PFSK-1 (cell line): ENCODE results near the gene FBN1.

Experiments used
- POLR2AphosphoS5 ChIP-seq: IDR thresholded peaks from 2 replicates; pipeline ENCODE4 v1.6.1; 2012; ENCODE audit warnings: low read depth, mild to moderate bottlenecking, control low read depth, low read length, moderate library complexity
- SIN3A ChIP-seq: IDR thresholded peaks from 2 replicates; pipeline ENCODE4 v1.6.1; 2012; ENCODE audit warnings: mild to moderate bottlenecking, low read length, moderate library complexity, borderline replicate concordance; ENCODE audit not compliant: insufficient read depth
- TAF1 ChIP-seq: IDR thresholded peaks from 2 replicates; pipeline ENCODE4 v1.6.1; 2012; ENCODE audit warnings: low read length, control low read depth, borderline replicate concordance; ENCODE audit not compliant: insufficient read depth
- TF ChIP-seq, protein P1 (sequence below), 2 experiments: IDR thresholded peaks; 2 replicates each; pipeline versions ENCODE4 v1.6.1 to v1.8.0; 2011 to 2012; ENCODE audit warnings: low read depth in 2 of 2, low read length in 2 of 2, control low read depth in 1 of 2, inconsistent platforms in 1 of 2, mild to moderate bottlenecking in 1 of 2, moderate library complexity in 1 of 2; ENCODE audit not compliant: insufficient read depth in 1 of 2

GRCh38 chr15:48435321-48435720, 210.2 kb downstream of the FBN1 start:
- TF ChIP-seq, protein P1, sequence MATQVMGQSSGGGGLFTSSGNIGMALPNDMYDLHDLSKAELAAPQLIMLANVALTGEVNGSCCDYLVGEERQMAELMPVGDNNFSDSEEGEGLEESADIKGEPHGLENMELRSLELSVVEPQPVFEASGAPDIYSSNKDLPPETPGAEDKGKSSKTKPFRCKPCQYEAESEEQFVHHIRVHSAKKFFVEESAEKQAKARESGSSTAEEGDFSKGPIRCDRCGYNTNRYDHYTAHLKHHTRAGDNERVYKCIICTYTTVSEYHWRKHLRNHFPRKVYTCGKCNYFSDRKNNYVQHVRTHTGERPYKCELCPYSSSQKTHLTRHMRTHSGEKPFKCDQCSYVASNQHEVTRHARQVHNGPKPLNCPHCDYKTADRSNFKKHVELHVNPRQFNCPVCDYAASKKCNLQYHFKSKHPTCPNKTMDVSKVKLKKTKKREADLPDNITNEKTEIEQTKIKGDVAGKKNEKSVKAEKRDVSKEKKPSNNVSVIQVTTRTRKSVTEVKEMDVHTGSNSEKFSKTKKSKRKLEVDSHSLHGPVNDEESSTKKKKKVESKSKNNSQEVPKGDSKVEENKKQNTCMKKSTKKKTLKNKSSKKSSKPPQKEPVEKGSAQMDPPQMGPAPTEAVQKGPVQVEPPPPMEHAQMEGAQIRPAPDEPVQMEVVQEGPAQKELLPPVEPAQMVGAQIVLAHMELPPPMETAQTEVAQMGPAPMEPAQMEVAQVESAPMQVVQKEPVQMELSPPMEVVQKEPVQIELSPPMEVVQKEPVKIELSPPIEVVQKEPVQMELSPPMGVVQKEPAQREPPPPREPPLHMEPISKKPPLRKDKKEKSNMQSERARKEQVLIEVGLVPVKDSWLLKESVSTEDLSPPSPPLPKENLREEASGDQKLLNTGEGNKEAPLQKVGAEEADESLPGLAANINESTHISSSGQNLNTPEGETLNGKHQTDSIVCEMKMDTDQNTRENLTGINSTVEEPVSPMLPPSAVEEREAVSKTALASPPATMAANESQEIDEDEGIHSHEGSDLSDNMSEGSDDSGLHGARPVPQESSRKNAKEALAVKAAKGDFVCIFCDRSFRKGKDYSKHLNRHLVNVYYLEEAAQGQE (IDR thresholded peaks at IDR 0.05; ENCODE audit: insufficient read depth in 1 of 2, low read depth in 2 of 2, low read length in 2 of 2), result no peak
- TF ChIP-seq POLR2AphosphoS5 (no peak), TAF1 (no peak), SIN3A (no peak)
